BLaER1 treated with 17β-estradiol and CSF1 and Interleukin-3, amounts not matched to agents 10 nM and 100 nM (cell line): ENCODE measurements around the gene TBCB.
A peak's percentile ranks its signal among the peaks of the same experiment; 100 is the strongest.

Experiments used
- H3K27ac ChIP-seq, 11 experiments: shearing (Covaris generic); formaldehyde crosslinking; 2 replicates each; pipeline ENCODE4 v1.8.1; 2022
- H3K27me3 ChIP-seq, 11 experiments: shearing (Covaris generic); formaldehyde crosslinking; 2 replicates each; pipeline ENCODE4 v1.8.1; 2022
- H3K36me3 ChIP-seq, 11 experiments: shearing (Covaris generic); formaldehyde crosslinking; 2 replicates each; pipeline ENCODE4 v1.8.1; 2022
- H3K4me1 ChIP-seq, 10 experiments: shearing (Covaris generic); formaldehyde crosslinking; 2 replicates each; pipeline ENCODE4 v1.8.1; 2022
- H3K4me2 ChIP-seq, 11 experiments: shearing (Covaris generic); formaldehyde crosslinking; 2 replicates each; pipeline ENCODE4 v1.8.1; 2022
- H3K4me3 ChIP-seq, 10 experiments: shearing (Covaris generic); formaldehyde crosslinking; 2 replicates each; pipeline ENCODE4 v1.8.1; 2022
- H3K9ac ChIP-seq, 11 experiments: shearing (Covaris generic); formaldehyde crosslinking; 2 replicates each; pipeline ENCODE4 v1.8.1; 2022
- H3K9me3 ChIP-seq, 11 experiments: shearing (Covaris generic); formaldehyde crosslinking; replicated peaks in 1 of 11; 2 replicates each; pipeline ENCODE4 v1.8.1; 2022
- H4K20me1 ChIP-seq, 11 experiments: shearing (Covaris generic); formaldehyde crosslinking; 2 replicates each; pipeline ENCODE4 v1.8.1; 2022
- Cebpa-rat ChIP-seq, 11 experiments: shearing (Covaris generic); IDR thresholded peaks; 2 replicates each; pipeline ENCODE4 v1.8.1; 2022

The TBCB gene

DNA sequence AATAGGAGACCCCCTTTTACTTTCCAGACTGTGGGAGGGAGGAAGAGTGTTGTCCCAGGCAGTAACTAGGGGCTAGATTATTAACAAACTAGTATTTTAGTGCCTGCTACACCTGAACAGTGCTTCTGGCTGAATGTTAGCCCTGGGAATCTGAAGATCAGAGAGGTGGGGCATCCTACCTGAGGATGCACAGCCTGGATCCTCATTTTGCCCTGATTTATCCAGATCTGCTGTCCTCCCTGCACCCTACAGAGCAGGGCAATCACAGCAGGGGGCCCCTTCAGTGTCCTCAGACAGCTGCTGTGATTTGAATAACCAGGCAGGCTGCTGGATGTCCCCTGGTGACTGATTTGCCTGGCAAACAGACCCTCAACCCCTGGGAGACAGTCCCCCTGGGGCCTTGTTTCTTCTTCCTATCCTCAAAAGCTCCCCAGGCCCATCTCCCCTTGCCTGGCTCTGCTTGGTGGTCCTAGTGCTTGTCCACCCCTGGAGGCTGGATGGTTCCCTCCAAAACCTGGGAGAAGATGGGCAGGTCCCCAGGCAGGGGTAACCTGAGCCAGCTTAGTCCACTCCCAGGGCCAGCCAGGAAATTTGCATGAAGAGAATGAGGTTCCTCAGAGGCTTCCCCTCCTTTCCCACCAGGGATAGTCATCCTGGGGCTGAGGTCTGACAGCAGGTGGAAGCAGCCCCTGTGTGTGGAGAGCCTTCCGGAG lies 4.6 kb upstream of the TBCB start, which contains the start of gene OVOL3:
TSS of gene OVOL3 (plus strand) at position 657 of the 713 bp plus-strand sequence. CDS start 60 bp downstream, outside the sequence.
- Histone ChIP-seq H3K9ac (peak within 1 kb of the TSS in 6 of 11 experiments; percentile 18 to 85 (median 42); a peak in 8 of 22 replicates), H3K4me2 (no peak within 1 kb of the TSS), H3K27ac (no peak within 1 kb of the TSS)

DNA sequence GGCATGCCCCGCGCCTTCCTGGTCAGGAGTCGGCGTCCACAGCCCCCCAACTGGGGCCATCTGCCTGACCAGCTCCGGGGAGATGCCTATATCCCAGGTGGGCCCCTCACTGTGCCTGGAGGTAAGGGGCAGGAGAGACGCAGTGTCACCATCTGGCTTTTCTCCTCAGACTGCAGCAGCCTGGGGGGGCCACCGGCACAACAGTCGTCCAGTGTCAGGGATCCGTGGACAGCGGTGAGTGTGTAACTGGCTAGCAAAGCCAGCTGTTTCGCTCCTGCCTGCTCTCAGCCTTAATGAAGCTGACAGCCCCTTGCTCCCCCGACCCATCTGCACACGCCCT lies 4.1 kb upstream of the TBCB start:
- Histone ChIP-seq H3K9ac (peak overlapping the region in 6 of 11 experiments; percentile 18 to 85 (median 42); a peak in 5 of 22 replicates), H3K4me1 (peaks cover 14 to 22% (median 17%) of the 10 kb centered on the region in 10 experiments), H3K27ac (no peak overlapping the region), H4K20me1 (peaks cover 0 to 42% (median 10%) of the 10 kb centered on the region in 11 experiments; a peak in 13 of 22 replicates), H3K36me3 (peaks cover 15 to 65% (median 42%) of the 10 kb centered on the region in 11 experiments), H3K27me3 (no peaks in the 10 kb centered on the region), H3K9me3 (no peaks in the 10 kb centered on the region), H3K4me2 (no peak overlapping the region), H3K4me3 (no peak overlapping the region)
- no peak for TF ChIP-seq Cebpa-rat (IDR thresholded peaks at IDR 0.05)

More for the DNA sequence above, 4.6 kb upstream of the TBCB start, which contains the start of gene OVOL3:
- peaks cover 0 to 40% (median 7%) of the 10 kb centered on the region in 11 experiments; a peak in 10 of 22 replicates for H4K20me1 ChIP-seq
- no peaks in the 10 kb centered on the region for H3K9me3 ChIP-seq
- no peaks in the 10 kb centered on the region for H3K27me3 ChIP-seq
- H3K4me3 ChIP-seq, result no peak within 1 kb of the TSS
- H3K36me3 ChIP-seq, result peaks cover 15 to 70% (median 47%) of the 10 kb centered on the region in 11 experiments
- TF ChIP-seq Cebpa-rat (IDR thresholded peaks at IDR 0.05), result no peak
- H3K4me1 ChIP-seq, result peaks cover 11 to 18% (median 13%) of the 10 kb centered on the region in 10 experiments

DNA sequence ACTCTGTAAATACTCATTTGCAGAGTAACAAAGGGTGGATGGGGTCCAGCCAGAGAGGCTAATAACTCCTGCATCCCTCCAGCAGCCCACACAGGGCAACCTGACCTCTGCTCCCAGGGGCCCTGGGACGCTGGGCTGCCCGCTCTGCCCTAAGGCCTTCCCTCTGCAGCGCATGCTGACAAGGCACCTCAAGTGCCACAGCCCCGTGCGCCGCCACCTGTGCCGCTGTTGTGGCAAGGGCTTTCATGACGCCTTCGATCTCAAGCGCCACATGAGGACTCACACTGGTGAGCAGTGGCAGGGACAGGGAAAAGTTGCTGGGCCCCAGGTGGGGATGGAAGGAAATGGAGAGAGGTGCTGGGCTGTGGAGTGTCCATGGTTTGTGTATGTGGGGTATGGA lies 2.6 kb upstream of the TBCB start:
- Histone ChIP-seq H3K36me3 (peaks cover 25 to 65% (median 48%) of the 10 kb centered on the region in 11 experiments), H3K9me3 (no peaks in the 10 kb centered on the region), H3K4me3 (no peak overlapping the region), H3K9ac (peak overlapping the region in 5 of 11 experiments; percentile 28 to 91 (median 85); a peak in 6 of 22 replicates), H4K20me1 (peaks cover 0 to 42% (median 18%) of the 10 kb centered on the region in 11 experiments; a peak in 13 of 22 replicates), H3K4me1 (peaks cover 24 to 34% (median 29%) of the 10 kb centered on the region in 10 experiments), H3K4me2 (peak overlapping the region in 2 of 11 experiments; percentile 98 to 99; a peak in 2 of 22 replicates), H3K27me3 (no peaks in the 10 kb centered on the region), H3K27ac (no peak overlapping the region)
- TF ChIP-seq Cebpa-rat (IDR thresholded peaks at IDR 0.05), result no peak

DNA sequence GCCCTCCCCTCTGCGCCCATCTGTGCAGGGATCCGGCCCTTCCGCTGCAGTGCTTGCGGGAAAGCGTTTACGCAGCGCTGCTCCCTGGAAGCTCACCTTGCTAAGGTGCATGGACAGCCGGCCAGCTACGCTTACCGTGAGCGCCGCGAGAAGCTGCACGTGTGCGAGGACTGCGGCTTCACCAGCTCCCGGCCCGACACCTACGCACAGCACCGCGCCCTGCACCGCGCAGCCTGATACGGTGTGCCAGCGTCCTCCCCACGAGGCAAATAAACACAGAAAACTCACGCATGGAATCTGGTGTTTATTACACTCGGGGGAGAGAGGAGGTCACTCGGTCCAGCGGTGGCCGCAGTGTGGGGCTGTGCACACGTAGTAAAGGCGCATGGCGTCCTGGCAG lies 1.8 kb upstream of the TBCB start:
- peak overlapping the region; percentile 81 to 95 (median 86); a peak in 19 of 20 replicates for H3K4me3 ChIP-seq
- TF ChIP-seq Cebpa-rat (IDR thresholded peaks at IDR 0.05), result no peak
- no peaks in the 10 kb centered on the region for H3K9me3 ChIP-seq
- H3K4me2 ChIP-seq, result peak overlapping the region; percentile 89 to 100 (median 98)
- H3K4me1 ChIP-seq, result peaks cover 24 to 40% (median 31%) of the 10 kb centered on the region in 10 experiments
- no peaks in the 10 kb centered on the region for H3K27me3 ChIP-seq
- H3K27ac ChIP-seq, result peak overlapping the region in 3 of 11 experiments; percentile 79 to 86 (median 83); a peak in 6 of 22 replicates
- peaks cover 33 to 65% (median 54%) of the 10 kb centered on the region in 11 experiments for H3K36me3 ChIP-seq
- H4K20me1 ChIP-seq, result peaks cover 0 to 48% (median 22%) of the 10 kb centered on the region in 11 experiments; a peak in 13 of 22 replicates
- peak overlapping the region; percentile 82 to 92 (median 87) for H3K9ac ChIP-seq

DNA sequence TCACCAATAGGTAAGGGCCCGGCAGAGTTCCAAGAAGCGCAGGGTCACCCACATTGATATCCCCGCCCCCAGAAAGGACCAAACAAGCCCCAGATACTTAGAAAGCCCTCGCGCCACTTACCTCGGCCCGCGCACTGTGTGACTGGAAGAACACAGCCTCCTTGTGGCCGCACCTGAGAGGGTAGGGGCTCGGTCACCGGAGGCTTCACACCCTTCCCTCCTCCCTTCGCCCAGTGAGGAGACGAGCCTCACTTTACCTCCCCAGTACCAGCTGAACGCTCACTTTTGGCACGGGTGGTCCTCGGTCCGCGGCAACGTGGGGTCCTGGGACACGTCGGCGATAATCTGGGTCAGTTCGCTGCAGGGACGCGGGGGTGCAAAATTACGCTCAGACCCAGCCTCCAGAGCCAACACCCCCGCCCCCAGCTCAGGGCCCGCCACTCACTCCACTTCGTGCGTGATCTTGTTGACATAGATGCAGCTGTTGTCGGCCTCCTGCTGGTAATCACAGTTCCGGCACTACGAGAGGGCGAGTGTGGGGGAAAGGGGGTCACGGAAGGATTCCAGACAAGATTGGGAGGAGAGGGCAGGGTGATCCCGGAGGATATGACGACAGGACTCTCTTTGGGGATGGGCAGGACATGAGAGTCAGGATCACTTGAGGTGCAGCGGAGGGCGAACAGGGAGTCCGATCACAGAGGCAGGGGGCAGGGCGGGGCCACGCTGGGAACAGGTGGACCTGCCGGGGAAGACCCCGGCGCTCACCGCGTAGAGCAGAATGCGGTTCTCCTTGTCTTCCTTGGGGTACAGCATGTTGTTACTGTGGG lies 1.2 kb upstream of the TBCB start:
- no peaks in the 10 kb centered on the region for H3K27me3 ChIP-seq
- peaks cover 40 to 65% (median 61%) of the 10 kb centered on the region in 11 experiments for H3K36me3 ChIP-seq
- H3K9me3 ChIP-seq, result no peaks in the 10 kb centered on the region
- peak overlapping the region; percentile 89 to 100 (median 98) for H3K4me2 ChIP-seq
- no peak for TF ChIP-seq Cebpa-rat (IDR thresholded peaks at IDR 0.05)
- H3K9ac ChIP-seq, result peak overlapping the region; percentile 82 to 92 (median 87)
- peaks cover 29 to 46% (median 36%) of the 10 kb centered on the region in 10 experiments for H3K4me1 ChIP-seq
- peak overlapping the region; percentile 65 to 86 (median 79) for H3K27ac ChIP-seq
- peak overlapping the region; percentile 81 to 95 (median 86) for H3K4me3 ChIP-seq
- peaks cover 0 to 54% (median 25%) of the 10 kb centered on the region in 11 experiments; a peak in 13 of 22 replicates for H4K20me1 ChIP-seq

DNA sequence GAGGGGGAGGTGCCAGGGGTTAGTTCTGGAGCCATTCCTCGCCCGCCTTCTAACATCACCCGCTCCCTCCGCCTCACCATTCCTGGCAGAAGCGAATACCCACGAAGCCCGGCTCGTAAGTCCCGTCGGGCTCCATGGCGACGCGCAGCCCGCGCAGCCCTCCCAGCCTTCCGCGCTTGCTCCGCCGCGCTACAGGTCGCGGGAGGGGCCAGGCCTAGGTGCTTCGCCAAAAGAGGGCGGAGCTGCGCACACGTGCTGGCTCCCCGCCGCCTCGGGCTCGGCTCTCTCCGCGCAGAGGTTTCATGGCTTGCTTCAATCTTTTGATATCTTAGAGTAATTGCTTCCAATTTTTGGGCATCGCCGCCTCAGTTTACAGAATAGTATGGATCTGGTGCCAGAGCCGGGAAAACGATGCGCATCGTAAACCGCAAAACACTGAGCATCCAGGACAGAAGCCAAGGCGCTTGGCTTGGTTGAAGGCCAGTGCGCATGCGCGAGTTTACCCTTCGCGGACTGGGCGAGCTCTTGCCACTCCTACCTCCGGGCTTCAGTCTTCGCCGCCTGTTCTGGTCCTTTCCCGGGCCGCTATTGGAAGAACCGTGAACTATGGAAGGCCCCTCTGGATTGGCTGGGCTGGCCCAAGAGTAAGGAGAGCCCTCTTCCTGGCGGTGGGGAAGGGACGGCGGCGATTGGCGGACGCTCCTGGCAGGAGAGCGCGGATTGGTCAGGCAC lies 381 bp upstream of the TBCB start, which contains the start of gene POLR2I:
TSS of gene POLR2I (minus strand) at position 155 of the 732 bp plus-strand sequence. CDS start at position 136, 19 bp downstream.
- Histone ChIP-seq H3K27ac (peak within 1 kb of the TSS; percentile 65 to 86 (median 79)), H3K36me3 (peaks cover 47 to 73% (median 69%) of the 10 kb centered on the region in 11 experiments), H4K20me1 (peaks cover 0 to 62% (median 27%) of the 10 kb centered on the region in 11 experiments; a peak in 14 of 22 replicates), H3K27me3 (no peaks in the 10 kb centered on the region), H3K4me3 (peak within 1 kb of the TSS; percentile 81 to 95 (median 86)), H3K9ac (peak within 1 kb of the TSS; percentile 82 to 92 (median 87)), H3K4me2 (peak within 1 kb of the TSS; percentile 89 to 100 (median 98)), H3K4me1 (peaks cover 37 to 53% (median 43%) of the 10 kb centered on the region in 10 experiments), H3K9me3 (no peaks in the 10 kb centered on the region)
- TF ChIP-seq Cebpa-rat (IDR thresholded peaks at IDR 0.05), result no peak

DNA sequence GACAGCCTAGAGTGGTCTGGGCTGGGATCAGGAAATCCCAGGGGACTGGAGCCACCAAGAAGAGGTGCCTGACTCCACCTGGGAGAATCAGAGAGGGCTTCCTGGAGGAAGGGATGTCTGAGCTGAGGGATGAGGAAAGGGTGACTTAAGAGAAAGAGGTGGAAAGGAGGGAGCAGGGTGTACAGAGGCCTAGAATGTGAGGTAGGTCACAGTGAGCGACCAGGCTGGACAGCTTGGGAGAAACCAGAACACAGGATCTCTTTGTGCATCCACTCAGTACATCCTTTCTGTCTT lies 1.0 kb downstream of the TBCB start:
- Histone ChIP-seq H4K20me1 (peaks cover 0 to 70% (median 35%) of the 10 kb centered on the region in 11 experiments; a peak in 16 of 22 replicates), H3K9me3 (no peaks in the 10 kb centered on the region), H3K9ac (peak overlapping the region; percentile 72 to 92 (median 83)), H3K4me3 (peak overlapping the region; percentile 81 to 95 (median 86)), H3K4me1 (peaks cover 46 to 58% (median 52%) of the 10 kb centered on the region in 10 experiments), H3K27me3 (no peaks in the 10 kb centered on the region), H3K4me2 (peak overlapping the region; percentile 61 to 99 (median 95)), H3K27ac (peak overlapping the region in 9 of 11 experiments; percentile 47 to 83 (median 76); a peak in 15 of 22 replicates), H3K36me3 (peaks cover 58 to 76% (median 70%) of the 10 kb centered on the region in 11 experiments)
- no peak for TF ChIP-seq Cebpa-rat (IDR thresholded peaks at IDR 0.05)
